H9 (cell line): Measurements from ENCODE around the gene CENPO. TPM values are rescaled to one million over a fixed set of nuclear protein-coding genes. Genes with fewer than 3 reads are reported as not detected.

ENCODE experiments used
- DNase-seq: peaks from one replicate; pipeline ENCODE4 v3.0.0-alpha.2; 2017
- H2AFZ ChIP-seq: one replicate; pipeline ENCODE4 v1.6.1; 2013; ENCODE audit warnings: mild to moderate bottlenecking, low read length, control low read depth, moderate library complexity
- H2AK5ac ChIP-seq: 2 replicates; pipeline ENCODE4 v1.6.1; 2013; ENCODE audit warnings: low read length, control low read depth, mixed read lengths; ENCODE audit not compliant: insufficient read length
- H2BK120ac ChIP-seq: one replicate; pipeline ENCODE4 v1.6.1; 2013; ENCODE audit warnings: low read depth, mild to moderate bottlenecking, low read length, control low read depth, inconsistent platforms; ENCODE audit not compliant: poor library complexity, severe bottlenecking
- H2BK12ac ChIP-seq: 2 replicates; pipeline ENCODE4 v1.6.1; 2013; ENCODE audit warnings: low read length, control low read depth, mixed read lengths, low read depth; ENCODE audit not compliant: insufficient read length
- H2BK15ac ChIP-seq: 2 replicates; pipeline ENCODE4 v1.6.1; 2013; ENCODE audit warnings: low read depth, low read length, control low read depth
- H2BK20ac ChIP-seq: one replicate; pipeline ENCODE4 v1.6.1; 2013; ENCODE audit warnings: low read depth, mild to moderate bottlenecking, low read length, control low read depth, inconsistent platforms; ENCODE audit not compliant: poor library complexity, severe bottlenecking
- H2BK5ac ChIP-seq: 2 replicates; pipeline ENCODE4 v1.6.1; 2013; ENCODE audit warnings: low read length, control low read depth, mixed read lengths; ENCODE audit not compliant: insufficient read length
- H3K14ac ChIP-seq: 2 replicates; pipeline ENCODE4 v1.6.1; 2013; ENCODE audit warnings: low read length, control low read depth; ENCODE audit not compliant: insufficient read depth
- H3K18ac ChIP-seq: 2 replicates; pipeline ENCODE4 v1.6.1; 2013; ENCODE audit warnings: low read depth, mild to moderate bottlenecking, mixed read lengths, low read length, control low read depth; ENCODE audit not compliant: insufficient read length
- H3K23ac ChIP-seq: 2 replicates; pipeline ENCODE4 v1.6.1; 2013; ENCODE audit warnings: low read length, control low read depth, mixed read lengths, low read depth; ENCODE audit not compliant: insufficient read length
- H3K23me2 ChIP-seq: 2 replicates; pipeline ENCODE4 v1.6.1; 2013; ENCODE audit warnings: low read depth, mild to moderate bottlenecking, mixed read lengths, low read length, control low read depth; ENCODE audit not compliant: insufficient read length, poor library complexity, severe bottlenecking
- H3K27ac ChIP-seq: 2 replicates; pipeline ENCODE4 v1.5.1; 2013; ENCODE audit warnings: low read length, control low read depth, mixed read lengths, low read depth; ENCODE audit not compliant: insufficient read length
- H3K27me3 ChIP-seq: 2 replicates; pipeline ENCODE4 v1.6.1; 2013; ENCODE audit warnings: low read length, control low read depth, inconsistent platforms; ENCODE audit not compliant: insufficient read depth
- H3K4ac ChIP-seq: 2 replicates; pipeline ENCODE4 v1.6.1; 2013; ENCODE audit warnings: low read depth, mild to moderate bottlenecking, control low read depth, inconsistent platforms, low read length, moderate library complexity
- H3K4me1 ChIP-seq: 2 replicates; pipeline ENCODE4 v1.6.1; 2013; ENCODE audit warnings: low read length, control low read depth, inconsistent platforms; ENCODE audit not compliant: insufficient read depth
- H3K4me2 ChIP-seq: 2 replicates; pipeline ENCODE4 v1.6.1; 2013; ENCODE audit warnings: low read length, control low read depth, mixed read lengths; ENCODE audit not compliant: insufficient read length, insufficient read depth
- H3K56ac ChIP-seq: 2 replicates; pipeline ENCODE4 v1.6.1; 2013; ENCODE audit warnings: low read depth, mild to moderate bottlenecking, mixed read lengths, low read length, control low read depth; ENCODE audit not compliant: insufficient read length
- H3K79me1 ChIP-seq: 2 replicates; pipeline ENCODE4 v1.6.1; 2013; ENCODE audit warnings: low read depth, mild to moderate bottlenecking, moderate library complexity, low read length, control low read depth, inconsistent platforms; ENCODE audit not compliant: insufficient read depth, poor library complexity, severe bottlenecking
- H3K79me2 ChIP-seq: 2 replicates; pipeline ENCODE4 v1.6.1; 2013; ENCODE audit warnings: low read length, control low read depth, inconsistent platforms; ENCODE audit not compliant: insufficient read depth
- H3K9ac ChIP-seq: 2 replicates; pipeline ENCODE4 v1.6.1; 2013; ENCODE audit warnings: low read length, control low read depth, mixed read lengths; ENCODE audit not compliant: insufficient read length; ENCODE audit errors: extremely low read depth
- H3K9me3 ChIP-seq: one replicate; pipeline ENCODE4 v1.6.1; 2013; ENCODE audit warnings: low read depth, low read length, inconsistent platforms; ENCODE audit not compliant: control insufficient read depth
- H3T11ph ChIP-seq: one replicate; pipeline ENCODE4 v1.6.1; 2013; ENCODE audit warnings: mild to moderate bottlenecking, low read length, control low read depth, inconsistent platforms
- H4K20me1 ChIP-seq: one replicate; pipeline ENCODE4 v1.6.1; 2013; ENCODE audit not compliant: control insufficient read depth, insufficient read length, insufficient read depth
- H4K5ac ChIP-seq: 2 replicates; pipeline ENCODE4 v1.6.1; 2013; ENCODE audit warnings: low read depth, mild to moderate bottlenecking, mixed read lengths, low read length, control low read depth; ENCODE audit not compliant: insufficient read length
- H4K8ac ChIP-seq: replicated peaks from 2 replicates; pipeline ENCODE4 v1.6.1; 2013; ENCODE audit warnings: low read length, control low read depth, mixed read lengths, low read depth; ENCODE audit not compliant: insufficient read length
- H4K91ac ChIP-seq: 2 replicates; pipeline ENCODE4 v1.6.1; 2013; ENCODE audit warnings: low read depth, mild to moderate bottlenecking, moderate library complexity, mixed read lengths, low read length, control low read depth; ENCODE audit not compliant: insufficient read length
- H3K27ac Mint-ChIP-seq, 3 experiments: 2 replicates in 2 of 3; 3 replicates in 1 of 3; pipeline ENCODE4 v1.8.0; 2020 to 2021; ENCODE audit warnings: mixed read lengths in 3 of 3, mild to moderate bottlenecking in 1 of 3, moderate library complexity in 1 of 3
- H3K27me3 Mint-ChIP-seq: 2 replicates; pipeline ENCODE4 v1.8.0; 2021; ENCODE audit warnings: low read depth, mild to moderate bottlenecking, moderate library complexity, mixed read lengths
- H3K36me3 Mint-ChIP-seq, 3 experiments: 2 replicates in 2 of 3; 3 replicates in 1 of 3; pipeline ENCODE4 v1.8.0; 2020 to 2021; ENCODE audit warnings: low read depth in 3 of 3, mixed read lengths in 3 of 3; ENCODE audit not compliant: insufficient read depth in 1 of 3
- H3K4me1 Mint-ChIP-seq, 2 experiments: 2 replicates each; pipeline ENCODE4 v1.8.0; 2020; ENCODE audit warnings: mixed read lengths in 2 of 2
- H3K4me3 Mint-ChIP-seq, 2 experiments: 2 replicates in 1 of 2; 3 replicates in 1 of 2; pipeline ENCODE4 v1.8.0; 2020 to 2021; ENCODE audit warnings: mild to moderate bottlenecking in 2 of 2, mixed read lengths in 2 of 2, moderate library complexity in 1 of 2
- H3K9me3 Mint-ChIP-seq, 2 experiments: 2 replicates in 1 of 2; 3 replicates in 1 of 2; pipeline ENCODE4 v1.8.0; 2020; ENCODE audit warnings: mild to moderate bottlenecking in 2 of 2, mixed read lengths in 2 of 2, moderate library complexity in 1 of 2
- CTCF ChIP-seq: fragments of 200-600 bp; sonication (generic); conservative IDR thresholded peaks from 3 replicates; pipeline ENCODE4 v1.8.0; 2021; ENCODE audit warnings: antibody characterized with exemption, mild to moderate bottlenecking
- WGBS: extraction: QIAGEN DNeasy Blood & Tissue Kit; methylation state at CpG from one replicate; pipeline ENCODE4 v1.1.7; 2013; ENCODE audit warnings: missing lambda C conversion rate, low lambda C conversion rate, mixed read lengths; ENCODE audit not compliant: insufficient read length; ENCODE audit errors: extremely low coverage; 5-methylcytosine and 5-hydroxymethylcytosine counted together
- total RNA-seq: library from RNA; stranded (reverse); gene quantifications from 2 replicates; pipeline ENCODE4 v1.2.1, GENCODE V29; 2021

Gene CENPO
- total RNA-seq, 1 experiment from 2014 or later: 49.5 TPM

DNA sequence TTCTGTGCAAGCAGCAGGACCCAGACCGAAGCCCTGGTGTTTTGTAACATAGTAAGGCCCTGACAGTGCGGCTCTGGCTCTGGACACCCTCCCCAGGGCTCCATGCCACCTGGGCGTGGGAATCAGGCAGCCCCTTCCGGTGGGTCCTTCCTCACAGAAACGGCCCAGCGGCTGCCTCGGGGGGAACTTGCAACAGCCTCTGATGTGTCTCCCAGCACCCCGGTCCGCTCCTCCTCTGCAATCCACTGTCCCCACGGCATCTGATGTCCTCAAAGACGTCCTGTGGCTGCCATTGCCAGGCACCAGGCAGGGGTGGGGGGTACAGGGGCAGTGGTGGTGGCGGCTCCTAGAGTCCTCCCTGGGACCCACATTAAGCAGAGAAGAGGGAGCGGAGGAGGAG lies 58.8 kb downstream of the CENPO start:
- peaks cover 8% of the 10 kb centered on the region for H3K9me3 ChIP-seq
- no peak overlapping the region for H3K56ac ChIP-seq
- H3K79me1 ChIP-seq: no peaks in the 10 kb centered on the region
- no peak overlapping the region for H2BK5ac ChIP-seq
- no peak overlapping the region for H4K91ac ChIP-seq
- no peak overlapping the region for H4K8ac ChIP-seq
- H3K4me1 Mint-ChIP-seq: no peaks in the 10 kb centered on the region
- no peak overlapping the region for H2BK12ac ChIP-seq
- no peak overlapping the region for H3K18ac ChIP-seq
- DNase-seq: no peak
- no peak overlapping the region for H3K14ac ChIP-seq
- H3K27ac Mint-ChIP-seq: no peak overlapping the region
- peaks cover 15 to 19% of the 10 kb centered on the region in 2 experiments for H3K9me3 Mint-ChIP-seq
- no peak overlapping the region for H2AK5ac ChIP-seq
- no peaks in the 10 kb centered on the region for H3K23me2 ChIP-seq
- no peak overlapping the region for H3K4me2 ChIP-seq
- WGBS: no CpG with 5 or more reads among the region's 13 CpGs
- TF ChIP-seq CTCF: no peak
- no peak overlapping the region for H2AFZ ChIP-seq
- no peak overlapping the region for H2BK20ac ChIP-seq
- H3K36me3 Mint-ChIP-seq: peaks cover 16 to 23% (median 16%) of the 10 kb centered on the region in 3 experiments; a peak in 6 of 7 replicates
- H4K5ac ChIP-seq: no peak overlapping the region
- no peak overlapping the region for H3K27ac ChIP-seq
- no peak overlapping the region for H3K9ac ChIP-seq
- H2BK15ac ChIP-seq: no peak overlapping the region
- H3K23ac ChIP-seq: no peak overlapping the region
- H3K27me3 Mint-ChIP-seq: no peaks in the 10 kb centered on the region
- H3K4me3 Mint-ChIP-seq: no peak overlapping the region
- H3T11ph ChIP-seq: no peak overlapping the region
- no peaks in the 10 kb centered on the region for H3K4me1 ChIP-seq
- H3K4ac ChIP-seq: no peak overlapping the region
- H3K27me3 ChIP-seq: no peaks in the 10 kb centered on the region
- no peak overlapping the region for H2BK120ac ChIP-seq
- no peaks in the 10 kb centered on the region for H4K20me1 ChIP-seq
- H3K79me2 ChIP-seq: no peaks in the 10 kb centered on the region
